Kidney capillary endothelial cell (primary cell): ENCODE measurements around the gene P3H1.
"Not testable (repeated sequence)": the region's sequence is repeated elsewhere in the genome, so short reads cannot be mapped to it uniquely, and the experiment has no call there.

Experiments used
- DNase-seq: peaks from one replicate; pipeline ENCODE4 v3.0.0-alpha.2; 2018; ENCODE audit warnings: low spot score

The P3H1 gene

GRCh38 chr1:42730002-42730401, 36.8 kb downstream of the P3H1 start:
- no peak for DNase-seq

- not testable (repeated sequence) for DNase-seq
Measured at GRCh38 chr1:42725820-42726219, 41.0 kb downstream of the P3H1 start.

GRCh38 chr1:42723511-42723910, 43.3 kb downstream of the P3H1 start:
- no peak for DNase-seq

- DNase-seq, result not testable (repeated sequence)
Measured at GRCh38 chr1:42722403-42722802, 44.4 kb downstream of the P3H1 start.

- no peak for DNase-seq
Measured at GRCh38 chr1:42721926-42722325, 44.9 kb downstream of the P3H1 start.

- DNase-seq, result no peak
Measured at GRCh38 chr1:42720868-42721267, 46.0 kb downstream of the P3H1 start.

- not testable (repeated sequence) for DNase-seq
Measured at GRCh38 chr1:42714441-42714840, 52.4 kb downstream of the P3H1 start.

- no peak for DNase-seq
Measured at GRCh38 chr1:42713293-42713692, 53.5 kb downstream of the P3H1 start.

GRCh38 chr1:42712808-42713207, 54.0 kb downstream of the P3H1 start:
- DNase-seq, result not testable (repeated sequence)

GRCh38 chr1:42703888-42704464, 62.9 kb downstream of the P3H1 start:
- no peak for DNase-seq

- DNase-seq, result no peak
Measured at GRCh38 chr1:42700006-42700405, 66.8 kb downstream of the P3H1 start.

GRCh38 chr1:42698081-42698813, 68.6 kb downstream of the P3H1 start:
- DNase-seq, result no peak
